ENCODE measurements around the gene ABI2. TPM values are rescaled to one million over a fixed set of nuclear protein-coding genes. Genes with fewer than 3 reads are reported as not detected.
A peak's percentile ranks its signal among the peaks of the same experiment; 100 is the strongest.
"Not testable (repeated sequence)": the region's sequence is repeated elsewhere in the genome, so short reads cannot be mapped to it uniquely, and the experiment has no call there.

Gene ABI2
- polyA plus RNA-seq, 1 donor = 40.7 TPM

- DNase-seq (ENCODE audit: low read depth) = no peak
Measured at GRCh38 chr2:203359450-203359849, 31.3 kb downstream of the ABI2 start.

GRCh38 chr2:203360833-203361430 lies 32.7 kb downstream of the ABI2 start:
- DNase-seq (ENCODE audit: low read depth) = no peak

GRCh38 chr2:203361495-203361894 lies 33.3 kb downstream of the ABI2 start:
- DNase-seq (ENCODE audit: low read depth) = no peak

GRCh38 chr2:203361922-203362321 lies 33.7 kb downstream of the ABI2 start:
- peak; percentile 31 for DNase-seq (ENCODE audit: low read depth)

GRCh38 chr2:203366639-203367466 lies 38.7 kb downstream of the ABI2 start:
- DNase-seq (ENCODE audit: low read depth) = no peak

- not testable (repeated sequence) for DNase-seq (ENCODE audit: low read depth)
Measured at GRCh38 chr2:203372706-203373105, 44.5 kb downstream of the ABI2 start.

- no peak for DNase-seq (ENCODE audit: low read depth)
Measured at GRCh38 chr2:203376173-203376572, 48.0 kb downstream of the ABI2 start.

GRCh38 chr2:203379156-203379555 lies 51.0 kb downstream of the ABI2 start:
- DNase-seq (ENCODE audit: low read depth) = no peak

GRCh38 chr2:203383038-203383437 lies 54.8 kb downstream of the ABI2 start:
- no peak for DNase-seq (ENCODE audit: low read depth)

- DNase-seq (ENCODE audit: low read depth) = not testable (repeated sequence)
Measured at GRCh38 chr2:203388153-203388552, 60.0 kb downstream of the ABI2 start.

GRCh38 chr2:203394519-203395227 lies 66.5 kb downstream of the ABI2 start:
- no peak for DNase-seq (ENCODE audit: low read depth)

GRCh38 chr2:203395858-203396257 lies 67.7 kb downstream of the ABI2 start:
- no peak for DNase-seq (ENCODE audit: low read depth)

- DNase-seq (ENCODE audit: low read depth) = no peak
Measured at GRCh38 chr2:203396667-203397066, 68.5 kb downstream of the ABI2 start.

- DNase-seq (ENCODE audit: low read depth) = no peak
Measured at GRCh38 chr2:203399031-203399430, 70.8 kb downstream of the ABI2 start.

GRCh38 chr2:203400805-203401585 lies 72.8 kb downstream of the ABI2 start:
- no peak for DNase-seq (ENCODE audit: low read depth)

GRCh38 chr2:203404996-203405395 lies 76.8 kb downstream of the ABI2 start:
- DNase-seq (ENCODE audit: low read depth) = no peak

GRCh38 chr2:203407496-203407895 lies 79.3 kb downstream of the ABI2 start:
- DNase-seq (ENCODE audit: low read depth) = no peak

GRCh38 chr2:203412546-203413331 lies 84.5 kb downstream of the ABI2 start:
- no peak for DNase-seq (ENCODE audit: low read depth)

- DNase-seq (ENCODE audit: low read depth) = no peak
Measured at GRCh38 chr2:203413796-203414195, 85.6 kb downstream of the ABI2 start.

- DNase-seq (ENCODE audit: low read depth) = no peak
Measured at GRCh38 chr2:203418271-203418670, 90.1 kb downstream of the ABI2 start.

- no peak for DNase-seq (ENCODE audit: low read depth)
Measured at GRCh38 chr2:203427061-203427460, 98.9 kb downstream of the ABI2 start.

Data from forelimb muscle (tissue), 1 donor.